HEK293T (cell line): ENCODE results near the gene PKN3.

ENCODE experiments used
- BHLHE40 ChIP-seq: fragments of 450-650 bp; IDR thresholded peaks from 2 replicates; pipeline ENCODE4 v1.6.1; 2016; ENCODE audit warnings: mild to moderate bottlenecking, moderate library complexity, borderline replicate concordance
- CTBP1 ChIP-seq: fragments of 450-650 bp; IDR thresholded peaks from 2 replicates; pipeline ENCODE4 v1.6.1; 2016; ENCODE audit warnings: borderline replicate concordance
- ELF4 ChIP-seq: fragments of 450-650 bp; IDR thresholded peaks from 2 replicates; pipeline ENCODE4 v1.6.1; 2017; ENCODE audit warnings: antibody characterized with exemption
- FOXA1 ChIP-seq: fragments of 450-650 bp; IDR thresholded peaks from 2 replicates; pipeline ENCODE4 v1.6.1; 2016; ENCODE audit warnings: mild to moderate bottlenecking
- FOXK2 ChIP-seq: fragments of 450-650 bp; IDR thresholded peaks from 2 replicates; pipeline ENCODE4 v1.6.1; 2016; ENCODE audit warnings: mild to moderate bottlenecking
- FOXM1 ChIP-seq: fragments of 450-650 bp; IDR thresholded peaks from 2 replicates; pipeline ENCODE4 v1.6.1; 2017; ENCODE audit warnings: mild to moderate bottlenecking, borderline replicate concordance
- HDGF ChIP-seq: fragments of 450-650 bp; IDR thresholded peaks from 2 replicates; pipeline ENCODE4 v1.6.1; 2017; ENCODE audit warnings: antibody characterized with exemption, borderline replicate concordance
- LEF1 ChIP-seq: fragments of 450-650 bp; IDR thresholded peaks from 2 replicates; pipeline ENCODE4 v1.6.1; 2017; ENCODE audit warnings: mild to moderate bottlenecking, borderline replicate concordance
- NFRKB ChIP-seq: fragments of 450-650 bp; IDR thresholded peaks from 2 replicates; pipeline ENCODE4 v1.6.1; 2016; ENCODE audit warnings: mild to moderate bottlenecking, moderate library complexity
- PKNOX1 ChIP-seq: fragments of 450-650 bp; IDR thresholded peaks from 2 replicates; pipeline ENCODE4 v1.6.1; 2016
- SP1 ChIP-seq: fragments of 450-650 bp; IDR thresholded peaks from 2 replicates; pipeline ENCODE4 v1.6.1; 2017
- SUZ12 ChIP-seq: fragments of 450-650 bp; IDR thresholded peaks from 2 replicates; pipeline ENCODE4 v1.6.1; 2016; ENCODE audit warnings: mild to moderate bottlenecking
- TARDBP ChIP-seq: fragments of 450-650 bp; IDR thresholded peaks from 2 replicates; pipeline ENCODE4 v1.6.1; 2016
- ZNF384 ChIP-seq: fragments of 450-650 bp; IDR thresholded peaks from 2 replicates; pipeline ENCODE4 v1.6.1; 2016

DNA sequence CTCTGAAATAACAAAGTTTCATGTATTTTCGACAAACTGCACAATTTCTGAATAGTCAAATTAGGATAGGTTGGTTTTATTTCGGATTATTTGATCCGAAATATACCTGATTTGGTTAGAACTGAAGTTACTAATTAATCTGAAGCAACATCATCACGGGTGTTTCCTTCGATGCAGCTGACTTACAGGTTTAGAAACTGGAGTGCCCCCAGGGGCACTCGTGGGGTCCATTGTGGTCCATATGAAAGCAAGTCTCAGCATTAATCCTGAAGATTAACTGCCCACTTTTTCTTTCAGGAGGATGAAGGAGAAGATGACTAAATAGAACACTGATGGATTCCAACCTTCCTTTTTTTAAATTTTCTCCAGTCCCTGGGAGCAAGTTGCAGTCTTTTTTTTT, 8.0 kb upstream of the PKN3 start:
- TF ChIP-seq SUZ12 (no peak), FOXM1 (no peak), BHLHE40 (no peak), SP1 (no peak), FOXK2 (no peak), CTBP1 (no peak), HDGF (no peak), PKNOX1 (no peak), FOXA1 (no peak), ELF4 (no peak), ZNF384 (no peak), LEF1 (no peak), TARDBP (no peak), NFRKB (no peak)
